ENCODE measurements around the gene ACE.
"Not testable (repeated sequence)": the region's sequence is repeated elsewhere in the genome, so short reads cannot be mapped to it uniquely, and the experiment has no call there.

ACE gene

DNA sequence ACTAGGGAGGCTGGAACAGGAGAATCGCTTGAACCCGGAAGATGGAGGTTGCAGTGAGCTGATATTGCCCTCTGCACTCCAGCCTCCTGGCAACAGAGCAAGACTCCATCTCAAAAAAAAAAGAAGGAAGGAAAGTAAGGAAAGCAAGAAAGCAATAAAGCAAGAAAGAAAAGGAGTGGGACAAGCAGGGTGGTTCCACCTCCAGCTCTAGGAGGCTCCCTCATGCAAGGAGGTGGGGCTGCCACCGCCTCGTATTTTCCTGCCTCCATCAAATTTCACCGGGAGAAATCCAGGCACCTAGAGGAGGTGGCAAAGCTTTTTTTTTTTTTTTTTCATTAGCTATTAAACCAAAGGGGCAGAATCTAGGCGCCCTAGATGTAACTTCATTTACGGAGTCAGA, 31.8 kb upstream of the ACE start:
- no peak for FAIRE-seq

DNA sequence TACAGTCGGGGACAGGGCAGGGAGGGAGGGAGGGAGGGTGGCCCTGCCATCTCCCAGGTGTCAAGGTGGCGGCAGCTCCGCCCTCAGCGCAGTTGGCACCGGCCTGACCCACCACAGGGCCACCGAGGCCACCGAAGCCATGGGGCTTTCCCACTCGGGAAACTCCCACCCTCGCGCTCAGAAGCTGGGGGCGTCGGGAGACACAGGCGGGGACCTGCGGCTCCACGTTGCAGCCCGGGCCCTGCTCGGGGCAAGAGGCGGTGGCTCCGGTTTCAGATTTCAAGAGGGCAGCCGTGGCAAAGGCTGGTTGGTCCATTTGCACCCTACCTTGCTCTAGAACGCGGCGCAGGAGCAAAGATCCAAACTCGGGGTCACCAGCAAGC, 31.3 kb upstream of the ACE start:
- FAIRE-seq = no peak

DNA sequence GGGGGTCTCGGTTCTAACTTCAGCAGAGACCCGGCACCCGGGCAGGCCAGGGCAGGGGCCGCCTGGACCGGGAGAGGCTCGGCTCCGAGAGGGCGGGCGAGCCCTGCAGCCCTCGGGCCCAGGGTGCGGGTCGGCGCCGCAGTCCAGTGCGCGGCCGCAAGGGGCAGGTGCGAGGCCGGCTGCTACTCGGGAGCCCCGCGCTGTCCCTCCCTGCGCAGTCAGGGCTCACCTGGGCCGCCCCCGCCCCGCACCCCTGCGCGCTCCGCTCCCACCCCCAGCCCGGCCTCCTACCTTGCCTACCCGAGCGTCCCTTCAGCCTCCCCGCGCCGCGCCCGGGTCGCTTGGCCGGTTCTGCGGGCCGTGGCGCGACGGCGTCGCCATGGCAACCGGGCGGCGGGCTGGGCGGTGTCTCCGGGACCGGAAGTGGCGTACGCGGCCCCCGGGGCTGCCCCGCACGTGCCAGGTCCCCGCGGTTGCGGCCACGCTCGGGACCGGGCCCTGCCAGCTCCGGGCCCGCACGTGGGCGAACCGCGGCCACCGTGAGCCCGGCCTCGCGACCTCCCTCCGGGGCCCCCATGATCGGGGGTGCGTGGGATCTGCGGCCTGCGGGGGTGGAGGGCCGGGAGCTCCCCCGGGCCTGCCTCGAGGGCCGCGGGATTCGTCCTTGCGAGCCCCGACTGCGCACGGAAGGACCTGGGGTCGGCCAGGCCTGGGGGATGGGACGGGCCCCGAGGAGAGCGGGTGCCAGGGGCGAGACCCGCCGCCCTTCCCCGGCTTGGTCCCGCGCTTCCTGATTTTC, 30.7 kb upstream of the ACE start, which contains the start of gene CYB561:
Gene CYB561, minus strand, starts transcription at position 353 of the 799 bp plus-strand sequence. CDS start 8,759 bp downstream, outside the sequence.
- no peak for FAIRE-seq

DNA sequence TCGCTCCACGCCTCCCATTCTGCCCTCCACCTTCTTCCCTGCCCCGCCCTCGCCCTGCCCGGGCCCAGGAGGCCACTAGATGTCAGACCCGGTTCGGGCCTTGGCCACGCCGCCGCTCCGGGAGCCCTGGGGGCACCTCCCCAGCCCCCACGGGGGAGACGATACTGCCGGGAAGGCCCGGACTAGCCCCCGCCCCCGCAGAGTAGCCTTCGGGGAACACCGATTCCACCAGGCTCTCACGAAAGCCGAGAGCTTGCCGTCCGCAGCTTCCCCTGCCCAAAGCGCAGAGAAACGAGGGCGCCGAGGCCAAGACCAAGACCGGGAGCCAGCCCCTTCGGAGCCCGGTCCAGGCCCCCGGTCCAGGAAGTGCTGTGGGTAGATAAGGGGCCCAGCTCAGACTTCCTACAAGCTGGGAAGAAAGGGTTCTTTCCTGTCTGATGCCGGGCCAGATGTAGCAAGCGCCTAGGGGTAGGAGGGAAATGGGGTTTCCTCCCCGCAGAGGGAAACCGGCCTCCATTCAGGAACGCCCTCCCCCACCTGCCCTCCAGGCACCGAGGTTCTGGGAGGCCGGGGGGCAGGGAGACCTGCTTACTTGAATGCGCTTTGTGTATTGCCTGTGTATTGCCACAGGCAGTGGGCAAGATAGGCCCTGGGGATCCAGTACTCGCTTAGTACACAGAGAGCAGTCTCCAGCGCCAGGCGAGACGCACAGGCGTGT, 29.9 kb upstream of the ACE start:
- FAIRE-seq = no peak

DNA sequence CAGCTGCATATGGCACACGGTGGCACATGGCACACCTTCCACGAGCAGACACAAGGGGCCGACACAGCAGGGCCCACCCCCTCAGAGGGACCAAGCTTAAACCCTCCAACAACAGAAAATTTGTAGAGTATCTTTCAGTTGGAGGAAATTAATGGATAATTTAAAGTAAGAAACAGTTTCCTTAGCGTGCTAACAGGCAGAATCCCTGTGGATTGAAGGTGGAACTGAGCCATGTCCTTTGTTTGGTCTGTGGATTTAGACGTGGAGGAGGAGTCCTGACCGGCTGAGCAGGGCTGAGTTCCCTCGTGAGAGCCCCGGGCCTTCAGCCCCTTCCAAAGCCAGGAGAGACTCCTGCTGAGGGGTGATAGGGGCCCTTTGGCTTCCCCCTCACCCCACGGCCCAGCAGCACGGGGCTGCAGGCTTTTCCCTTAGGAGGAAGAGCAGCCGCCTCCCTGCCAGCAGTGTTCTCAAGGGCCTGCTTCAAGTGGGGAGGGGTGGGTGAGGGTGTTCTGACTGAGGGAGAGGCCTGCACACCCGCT, 29.3 kb upstream of the ACE start:
- no peak for FAIRE-seq

DNA sequence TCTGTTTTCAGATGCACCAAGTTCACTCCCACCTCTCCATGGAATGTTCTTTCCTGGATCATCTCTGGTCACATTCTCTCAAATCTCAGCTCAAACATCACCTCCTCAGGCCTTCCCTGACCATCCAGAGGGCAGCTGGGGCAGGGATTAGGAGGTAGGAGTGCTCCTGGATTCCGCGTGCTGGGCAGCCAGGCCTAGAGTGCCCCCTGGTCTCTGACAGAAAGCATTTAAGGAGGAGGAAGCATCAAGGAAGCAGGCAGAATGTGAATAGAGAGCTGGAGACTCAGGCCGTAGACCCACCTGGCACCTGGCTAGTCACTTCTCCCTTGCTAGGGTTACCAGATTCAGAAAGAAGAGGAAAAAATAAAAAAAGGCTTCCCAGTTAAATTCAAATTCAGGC, 28.2 kb upstream of the ACE start:
- FAIRE-seq = no peak

DNA sequence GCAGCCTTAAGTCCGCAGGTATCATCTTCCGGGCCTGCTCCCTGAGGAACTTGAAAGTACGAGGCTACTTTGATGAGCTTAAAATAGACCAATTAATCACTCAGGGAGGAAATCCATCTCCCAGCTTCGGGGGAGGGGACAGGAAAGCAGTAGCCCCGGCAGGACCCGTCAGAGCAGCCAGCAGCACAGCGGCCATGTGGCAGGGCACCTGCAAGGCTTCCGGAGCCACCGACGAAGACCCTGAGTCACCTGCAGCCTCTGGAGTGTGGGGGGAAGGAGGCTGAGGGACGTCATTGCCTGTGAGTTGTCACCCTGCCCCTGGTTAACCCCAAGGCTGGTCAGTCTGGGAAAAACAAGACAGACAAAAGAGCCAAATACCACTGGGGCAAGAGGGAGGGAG, 26.3 kb upstream of the ACE start:
- no peak for FAIRE-seq

DNA sequence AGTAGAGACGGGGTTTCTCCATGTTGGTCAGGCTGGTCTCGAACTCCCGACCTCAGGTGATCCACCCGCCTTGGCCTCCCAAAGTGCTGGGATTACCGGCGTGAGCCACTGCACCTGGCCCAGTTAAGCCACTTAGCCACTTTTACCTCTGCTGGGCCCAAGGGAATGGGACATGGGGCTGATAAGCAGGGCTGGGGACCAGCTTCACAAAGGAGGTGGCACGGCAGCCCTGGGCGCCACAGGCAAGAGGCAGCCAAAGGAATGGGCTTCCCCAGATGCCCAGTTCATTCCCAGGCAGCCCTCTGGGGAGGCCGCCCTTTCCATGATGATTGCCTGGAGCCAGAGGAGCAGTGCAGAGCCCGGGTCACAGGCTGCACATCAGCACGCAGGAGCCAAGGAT, 25.7 kb upstream of the ACE start:
- no peak for FAIRE-seq

DNA sequence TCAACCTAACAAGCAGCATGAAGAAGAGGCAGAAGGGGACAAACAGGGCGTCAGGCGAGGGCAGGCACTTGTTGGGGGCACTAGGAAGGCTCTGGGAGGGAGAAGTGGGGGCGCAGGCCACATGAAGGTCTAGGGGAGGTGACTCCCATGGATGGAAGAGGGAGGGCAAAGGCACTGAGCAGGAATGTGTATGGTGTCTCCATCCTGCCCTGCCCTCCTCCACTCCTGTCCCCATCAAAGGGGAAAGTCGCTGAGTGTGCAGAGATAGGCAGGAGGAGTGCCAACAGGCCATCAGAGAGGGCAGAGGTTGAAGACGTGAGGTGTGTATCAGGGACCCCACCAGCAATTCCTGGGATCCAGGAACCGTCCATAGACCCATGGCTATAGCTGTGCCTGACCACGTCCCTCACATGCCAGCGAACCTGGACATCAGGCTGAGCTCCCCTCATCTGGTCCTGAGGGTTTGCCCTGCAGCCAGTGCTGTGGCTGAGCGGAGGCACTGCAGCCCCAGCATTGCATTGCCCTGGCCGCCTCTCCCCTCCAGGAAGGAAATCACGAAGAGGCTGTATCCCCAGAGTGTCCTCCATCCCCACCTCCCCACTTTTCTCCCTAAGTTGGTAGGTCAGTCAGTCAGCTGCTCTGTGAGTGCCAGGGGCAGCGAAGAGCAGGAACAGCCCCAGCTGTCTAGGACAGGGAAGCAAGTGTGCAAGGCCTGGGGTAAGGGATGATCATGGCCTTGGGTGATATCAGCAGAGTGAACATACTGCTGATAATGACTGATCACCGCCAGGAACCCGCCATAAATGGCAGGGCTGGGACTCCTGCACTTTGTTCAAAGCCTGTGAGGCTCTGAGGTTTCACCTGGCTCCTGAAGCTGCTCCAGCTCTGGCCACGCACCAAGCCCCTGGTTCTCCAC, 24.6 kb upstream of the ACE start:
- FAIRE-seq = no peak

DNA sequence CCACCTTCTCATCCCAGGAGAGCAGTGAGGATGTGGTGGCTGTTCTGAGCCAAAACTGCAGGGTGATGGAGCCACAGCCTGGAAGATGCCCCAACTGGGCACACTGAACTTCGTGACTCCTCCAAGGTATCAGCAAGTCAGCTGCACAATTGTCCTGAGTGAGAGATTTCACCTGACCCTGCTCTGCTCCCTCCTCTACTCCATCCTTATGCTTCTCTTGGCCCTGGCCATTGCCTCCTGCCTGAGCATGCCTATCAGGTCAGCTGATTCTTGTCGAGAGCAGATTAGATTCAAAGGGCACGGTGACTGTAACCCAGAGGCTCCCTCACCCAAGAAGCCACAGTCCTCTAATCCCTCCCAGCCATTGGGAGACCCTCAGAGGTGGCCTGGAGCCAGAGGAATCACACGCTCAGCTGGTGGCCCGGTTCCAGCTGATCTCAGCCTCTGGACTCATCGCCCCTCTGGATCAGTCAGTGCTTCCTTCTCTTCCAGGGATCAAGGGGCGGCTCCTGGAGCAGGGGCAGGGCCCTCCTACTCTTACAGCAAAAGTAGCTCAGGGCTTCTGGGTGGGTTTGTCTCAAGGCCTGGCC, 23.8 kb upstream of the ACE start:
- FAIRE-seq = no peak

DNA sequence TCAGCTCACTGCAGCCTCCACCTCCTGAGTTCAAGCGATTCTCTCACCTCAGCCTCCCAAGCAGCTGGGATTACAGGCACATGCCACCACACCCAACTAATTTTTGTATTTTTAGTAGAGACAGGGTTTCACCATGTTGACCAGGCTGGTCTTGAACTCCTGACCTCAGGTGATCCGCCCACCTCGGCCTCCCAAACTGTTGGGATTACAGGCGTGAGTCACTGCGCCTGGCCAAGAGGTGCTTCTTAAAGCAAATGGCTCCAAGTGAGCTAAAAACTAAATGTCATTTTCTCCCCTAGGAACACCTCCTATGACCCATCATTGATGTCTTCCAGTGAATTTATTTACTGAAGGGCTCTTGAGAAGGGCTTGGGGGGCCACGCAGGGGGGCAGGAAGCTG, 22.5 kb upstream of the ACE start:
- not testable (repeated sequence) for FAIRE-seq

DNA sequence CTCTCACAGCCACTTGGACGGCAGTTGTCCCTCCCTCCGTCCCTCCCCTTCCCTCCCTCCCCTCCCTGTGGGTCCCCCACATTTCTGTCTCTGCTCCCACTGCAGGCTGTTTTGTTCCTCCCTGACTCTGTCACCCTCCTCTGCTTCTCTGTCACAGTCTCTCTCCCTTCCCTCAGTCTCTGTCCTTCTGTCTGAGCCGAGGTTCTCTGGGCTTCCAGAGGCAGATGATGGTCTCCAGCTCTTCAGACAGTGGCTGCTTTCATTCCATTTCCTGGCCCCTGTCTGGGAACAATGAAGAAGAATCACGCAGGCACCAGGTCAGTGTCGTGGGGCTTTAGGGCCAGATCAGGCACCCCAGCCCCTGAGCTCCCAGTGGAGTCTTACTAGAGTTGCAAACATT, 21.9 kb upstream of the ACE start:
- no peak for FAIRE-seq

DNA sequence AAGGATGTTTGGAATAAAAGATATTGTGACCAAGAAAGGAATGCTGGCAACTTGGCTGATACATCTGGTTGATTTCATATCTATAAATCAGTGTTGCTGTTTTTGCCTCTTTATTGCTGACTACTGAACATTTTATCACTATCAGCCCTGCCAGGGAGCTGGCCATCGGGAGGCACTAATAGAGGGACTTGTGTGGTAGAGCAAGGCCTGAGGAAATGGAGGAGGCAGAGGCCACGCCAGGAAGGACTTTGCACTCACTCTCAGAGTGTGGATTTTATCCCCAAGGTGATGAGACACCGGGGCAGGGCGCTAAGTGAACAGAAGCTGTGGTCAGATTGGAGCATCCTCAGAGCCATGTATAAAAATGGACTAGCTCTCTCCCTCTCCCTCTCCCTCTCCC, 21.4 kb upstream of the ACE start:
- no peak for FAIRE-seq

DNA sequence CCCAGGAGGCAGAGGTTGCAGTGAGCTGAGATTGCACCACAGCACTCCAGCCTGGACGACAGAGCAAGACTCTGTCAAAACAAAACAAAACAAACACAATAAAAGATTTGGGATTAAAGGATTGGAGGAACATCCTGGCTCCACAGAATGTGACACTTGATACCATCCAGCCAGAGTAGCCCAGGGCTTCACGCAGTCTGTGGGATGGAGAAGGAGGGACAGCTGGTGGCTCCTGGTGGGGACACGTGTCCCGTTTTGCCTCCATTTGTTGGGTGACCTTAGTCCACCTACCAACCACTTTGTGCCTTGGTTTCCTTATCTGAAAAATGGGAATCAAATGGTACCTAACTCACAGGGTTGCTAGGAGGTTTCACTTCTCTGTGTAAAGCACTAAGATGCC, 18.4 kb upstream of the ACE start:
- no peak for FAIRE-seq

DNA sequence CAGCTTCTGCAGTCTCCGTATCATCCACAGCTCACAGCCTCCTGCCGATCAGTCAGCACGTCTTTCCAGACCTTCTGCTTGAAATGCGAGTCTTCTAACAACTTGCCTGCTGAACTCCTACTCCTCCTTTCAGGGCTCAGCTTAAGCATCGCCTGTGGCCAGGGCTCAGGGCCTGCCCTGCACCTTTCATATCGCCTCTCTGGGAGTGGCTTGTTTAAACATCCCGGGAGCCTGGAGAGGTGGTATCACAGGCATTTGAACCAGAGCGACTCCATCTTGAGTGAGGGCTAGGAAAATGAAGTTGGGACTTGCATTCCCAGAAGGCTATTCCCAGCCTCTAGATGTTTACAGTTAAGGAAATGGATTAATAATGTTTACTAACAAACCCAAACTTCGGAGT, 16.8 kb upstream of the ACE start:
- FAIRE-seq = no peak

DNA sequence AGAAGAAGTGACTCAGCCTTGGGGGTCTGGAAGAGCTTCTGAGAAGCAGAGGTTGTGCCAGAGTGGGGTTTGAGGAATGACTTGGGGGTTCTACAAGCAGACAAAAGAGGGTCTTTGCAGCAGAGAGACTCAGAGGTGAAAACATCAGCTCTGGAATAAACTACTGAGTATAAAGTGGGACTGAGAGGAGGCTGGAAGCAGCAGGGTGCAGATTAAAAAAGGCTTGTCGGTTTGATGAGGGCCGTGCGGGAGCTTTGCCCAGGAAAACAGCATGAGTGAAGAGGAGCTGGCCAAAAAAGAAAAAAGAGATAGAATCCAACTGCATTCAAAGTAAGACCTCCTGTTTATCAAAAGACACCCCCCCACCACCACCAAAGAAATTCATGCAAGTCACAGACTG, 13.1 kb upstream of the ACE start:
- no peak for FAIRE-seq

DNA sequence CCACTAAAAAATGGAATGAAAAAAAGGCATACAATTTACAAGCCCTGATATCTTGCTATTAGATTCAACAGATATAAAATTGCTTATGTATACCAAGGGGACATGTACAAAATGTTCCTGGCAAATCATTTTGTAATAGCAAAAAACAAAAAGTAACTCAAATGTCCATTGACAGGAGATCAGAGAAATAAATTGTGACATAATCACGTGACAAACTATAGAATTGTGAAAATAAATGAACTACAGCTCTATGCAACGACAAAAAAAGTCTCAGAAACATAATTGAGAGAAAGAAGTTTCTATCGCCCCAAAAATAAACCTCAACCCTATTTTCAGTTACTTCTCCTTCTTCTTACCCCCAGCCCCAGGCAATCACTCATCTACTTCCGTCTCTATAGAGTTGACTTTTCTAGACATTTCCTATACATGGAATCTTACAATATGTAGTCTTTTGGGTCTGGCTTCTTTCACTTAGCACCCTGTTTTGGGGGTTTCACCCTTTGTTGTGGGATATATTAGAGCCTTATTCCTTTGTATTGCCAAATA, 12.1 kb upstream of the ACE start:
- no peak for FAIRE-seq

DNA sequence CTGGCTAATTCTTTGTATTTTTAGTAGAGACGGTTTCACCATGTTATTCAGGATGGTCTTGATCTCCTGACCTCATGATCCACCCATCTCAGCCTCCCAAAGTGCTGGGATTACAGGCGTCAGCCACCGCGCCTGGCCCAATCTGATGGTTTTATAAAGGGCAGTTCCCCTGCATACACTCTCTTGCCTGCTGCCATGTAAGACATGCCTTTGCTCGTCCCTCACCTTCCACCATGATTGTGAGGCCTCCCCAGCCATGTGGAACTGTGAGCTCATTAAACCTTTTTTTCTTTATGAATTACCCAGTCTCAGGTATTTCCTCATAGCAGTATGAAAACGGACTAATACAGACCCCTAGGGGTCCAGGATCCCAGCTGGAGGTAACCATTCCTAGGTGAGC, 8.8 kb upstream of the ACE start:
- not testable (repeated sequence) for FAIRE-seq

DNA sequence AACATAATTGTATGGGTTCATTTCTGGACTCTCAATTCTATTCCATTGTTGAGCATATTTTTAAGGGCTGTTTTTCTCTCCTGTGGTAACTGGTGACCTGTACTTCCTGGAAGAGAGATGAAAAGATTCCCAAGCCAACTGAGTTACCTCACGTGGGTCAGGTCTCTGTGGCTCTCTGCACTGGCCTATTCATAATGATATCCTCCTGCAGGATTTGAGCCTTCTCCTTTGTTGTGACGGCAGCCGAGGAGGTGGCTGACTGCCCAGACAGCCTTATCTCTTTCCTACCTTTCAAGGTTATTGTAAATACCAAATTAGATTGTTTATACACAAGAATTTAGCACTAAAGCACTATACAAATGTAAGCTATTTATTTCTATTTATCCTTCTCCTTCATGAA, 2.7 kb upstream of the ACE start:
- no peak for FAIRE-seq

DNA sequence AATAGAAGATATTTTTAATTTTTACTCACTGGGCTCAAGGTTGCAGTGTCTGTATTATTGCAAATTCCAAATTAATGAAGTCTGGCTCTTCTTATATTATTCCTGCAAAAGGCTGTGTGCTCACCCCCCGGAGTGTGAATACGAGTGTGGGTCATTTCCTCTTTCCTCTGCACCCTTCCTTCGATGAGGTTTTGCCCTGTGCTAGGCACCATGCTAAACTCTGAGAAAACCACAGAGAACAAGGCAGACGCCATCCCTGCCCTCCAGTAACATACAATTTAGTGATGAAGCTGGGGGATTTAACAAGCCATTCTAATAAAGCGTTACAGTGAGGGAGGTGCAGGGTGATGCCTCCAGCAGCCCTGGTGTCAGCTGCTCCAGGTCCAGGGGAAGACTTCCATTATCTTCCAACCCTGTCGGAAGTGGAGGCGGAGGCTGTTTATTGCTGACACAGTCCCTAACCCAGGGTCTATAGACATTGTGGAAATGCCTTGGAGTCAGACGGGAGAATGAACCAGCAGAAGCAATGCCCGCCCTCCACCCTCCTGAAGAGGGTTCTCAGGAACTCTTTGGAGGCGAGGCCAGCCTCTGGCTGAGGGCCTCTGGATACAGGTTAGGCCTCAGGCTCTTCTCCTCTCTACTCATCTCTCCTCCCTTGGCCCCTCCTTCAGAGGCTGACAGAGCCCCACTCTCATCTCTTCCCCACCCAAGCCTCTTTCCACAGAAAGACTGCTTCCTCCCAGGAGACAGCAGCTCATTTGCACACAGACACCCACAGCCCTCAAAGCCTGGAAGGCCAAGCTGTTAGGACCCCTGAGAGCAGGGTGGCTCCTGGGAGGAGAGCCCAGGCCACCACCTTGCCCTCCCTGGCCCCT, 2.0 kb upstream of the ACE start:
- no peak for FAIRE-seq

Data from islet of Langerhans (tissue), 1 donor.